ENCODE measurements around the gene FDXACB1. TPM values are rescaled to one million over a fixed set of nuclear protein-coding genes. Genes with fewer than 3 reads are reported as not detected.

The FDXACB1 gene
- total and polyA plus RNA-seq, 2 donors (not counting 3 experiments of a cell fraction or from before 2014, with no cell fraction given): 1.1 to 1.4 TPM

- Histone ChIP-seq H3K4me2 (ENCODE audit: insufficient read depth, low read length) (no peak overlapping the region), H3K9me3 (replicated peaks; ENCODE audit: control insufficient read depth, insufficient read depth, low read length) (no peaks in the 10 kb centered on the region), H3K27me3 (ENCODE audit: control insufficient read depth in 2 of 2, insufficient read depth in 2 of 2, low read length in 2 of 2) (no peaks in the 10 kb centered on the region), H3K27ac (ENCODE audit: insufficient read depth, low read depth, low read length) (no peak overlapping the region), H3K79me2 (ENCODE audit: control insufficient read depth, insufficient read depth, low read length) (no peaks in the 10 kb centered on the region), H3K36me3 (ENCODE audit: control insufficient read depth in 2 of 2, extremely low read depth in 1 of 2, insufficient read depth in 2 of 2, low read length in 2 of 2) (peaks cover 0 to 2% of the 10 kb centered on the region in 2 experiments), H3K9ac (replicated peaks; ENCODE audit: extremely low read depth, insufficient read depth, low read length) (no peak overlapping the region), H3K9me1 (replicated peaks; ENCODE audit: control insufficient read depth, extremely low read depth, insufficient read depth, low read length) (no peaks in the 10 kb centered on the region), H3K4me1 (ENCODE audit: control insufficient read depth, extremely low read depth, insufficient read depth, low read length) (peaks cover 14% of the 10 kb centered on the region), H4K20me1 (replicated peaks; ENCODE audit: control insufficient read depth, extremely low read depth, insufficient read depth, low read length) (no peaks in the 10 kb centered on the region), H3K4me3 (replicated peaks in 1 of 3; ENCODE audit: insufficient read depth in 1 of 3, low read depth in 1 of 3, low read length in 3 of 3) (no peak overlapping the region), H2AFZ (ENCODE audit: low read depth, low read length) (no peak overlapping the region)
- POLR2A ChIA-PET: interaction anchor here (0.6 to 1.1 kb wide), 3 partner anchors 25 to 280 kb away, joined by 3 read pairs; partner anchors contain the start of gene ALG9
- intact Hi-C loops (cut with micrococcal nuclease): no loop called here
- CTCF ChIA-PET: interaction anchor here (0.8 to 3.1 kb wide), 15 partner anchors 13 to 282 kb away, joined by 3 to 16 read pairs (median 4); partner anchors contain the start of genes ALG9 and PPP2R1B
- peak; percentile 43 for FAIRE-seq
- dilution Hi-C loops (cut with MboI; ENCODE audit: extremely low pct_ligation_motif_present, low sequenced_read_pairs): no loop called here
- DNase-seq (ENCODE audit: low read depth, low spot score): peak; percentile 55
- TF ChIP-seq POLR2A (IDR thresholded peaks at IDR 0.05; ENCODE audit: low read depth, low read length) (no peak), MYC (IDR thresholded peaks at IDR 0.05; ENCODE audit: low read depth, low read length) (no peak), FOS (IDR thresholded peaks at IDR 0.05; ENCODE audit: borderline replicate concordance, insufficient read depth, low read length) (peak; percentile 47)
- no TSS peak for BruUV-seq (replicated peaks)
Observed at GRCh38 chr11:111846636-111847035, 32.3 kb downstream of the FDXACB1 start.

GRCh38 chr11:111846063-111846462 lies 32.9 kb downstream of the FDXACB1 start:
- Histone ChIP-seq H3K4me1 (ENCODE audit: control insufficient read depth, extremely low read depth, insufficient read depth, low read length) (peaks cover 14% of the 10 kb centered on the region), H3K36me3 (ENCODE audit: control insufficient read depth in 2 of 2, extremely low read depth in 1 of 2, insufficient read depth in 2 of 2, low read length in 2 of 2) (peaks cover 0 to 2% of the 10 kb centered on the region in 2 experiments), H3K27me3 (ENCODE audit: control insufficient read depth in 2 of 2, insufficient read depth in 2 of 2, low read length in 2 of 2) (no peaks in the 10 kb centered on the region), H2AFZ (ENCODE audit: low read depth, low read length) (no peak overlapping the region), H3K4me3 (replicated peaks in 1 of 3; ENCODE audit: insufficient read depth in 1 of 3, low read depth in 1 of 3, low read length in 3 of 3) (no peak overlapping the region), H3K9me3 (replicated peaks; ENCODE audit: control insufficient read depth, insufficient read depth, low read length) (no peaks in the 10 kb centered on the region), H3K4me2 (ENCODE audit: insufficient read depth, low read length) (no peak overlapping the region), H3K79me2 (ENCODE audit: control insufficient read depth, insufficient read depth, low read length) (no peaks in the 10 kb centered on the region), H3K9ac (replicated peaks; ENCODE audit: extremely low read depth, insufficient read depth, low read length) (no peak overlapping the region), H4K20me1 (replicated peaks; ENCODE audit: control insufficient read depth, extremely low read depth, insufficient read depth, low read length) (no peaks in the 10 kb centered on the region), H3K9me1 (replicated peaks; ENCODE audit: control insufficient read depth, extremely low read depth, insufficient read depth, low read length) (no peaks in the 10 kb centered on the region), H3K27ac (ENCODE audit: insufficient read depth, low read depth, low read length) (no peak overlapping the region)
- BruUV-seq (replicated peaks): no TSS peak
- intact Hi-C loops (cut with micrococcal nuclease) (no loop called here), dilution Hi-C loops (cut with MboI; ENCODE audit: extremely low pct_ligation_motif_present, low sequenced_read_pairs) (no loop called here)
- no peak for TF ChIP-seq JUN (IDR thresholded peaks at IDR 0.05; ENCODE audit: borderline replicate concordance, insufficient read depth, insufficient read length, low read depth)
- TF ChIP-seq FOS (IDR thresholded peaks at IDR 0.05; ENCODE audit: borderline replicate concordance, insufficient read depth, low read length): no peak
- TF ChIP-seq GATA2 (IDR thresholded peaks at IDR 0.05; ENCODE audit: insufficient read depth, insufficient read length, low read depth, low read length): no peak
- TF ChIP-seq MAX (IDR thresholded peaks at IDR 0.05; ENCODE audit: insufficient read depth, insufficient read length): no peak
- no peak for TF ChIP-seq CTCF (IDR thresholded peaks at IDR 0.05; ENCODE audit: extremely low read depth in 1 of 2, insufficient read depth in 1 of 2, low read depth in 1 of 2, low read length in 2 of 2)
- FAIRE-seq: no peak
- ChIA-PET POLR2A (interaction anchor here (1.1 kb wide), 1 partner anchor 25 kb away, joined by 3 read pairs; the partner anchor contains the start of gene ALG9), CTCF (interaction anchor here (0.8 to 3.1 kb wide), 14 partner anchors 13 to 281 kb away, joined by 3 to 16 read pairs (median 4); partner anchors contain the start of genes ALG9 and PPP2R1B)
- DNase-seq (ENCODE audit: low read depth, low spot score): no peak

Measured in endothelial cell of umbilical vein (primary cell).